IMR-90 (cell line): ENCODE results near the gene SAMD7. TPM values are rescaled to one million over a fixed set of nuclear protein-coding genes. Genes with fewer than 3 reads are reported as not detected.

ENCODE experiments used
- ATAC-seq: fragments of 200-7000 bp; cut with Tn5 transposase; 2 replicates; pipeline ENCODE4 v1.9.1; 2020; ENCODE audit warnings: low read depth, mild to moderate bottlenecking, moderate library complexity
- BruUV-seq: library from RNA; stranded (reverse); fragments of 400-500 nt; replicated peaks from 2 replicates; lab custom pipeline; 2021; lab: Mats Ljungman, UMichigan
- CTCF ChIA-PET: fragments of 300-600 bp; formaldehyde crosslinking; extraction: SDS; loops from one replicate; lab custom pipeline; 2021; ENCODE audit warnings: antibody characterized with exemption; lab: Yijun Ruan, JAX
- POLR2A ChIA-PET: fragments of 300-600 bp; sonication (Branson Sonifier 250); formaldehyde crosslinking; loops from one replicate; lab custom pipeline; 2022; ENCODE audit warnings: antibody characterized with exemption; ENCODE audit not compliant: unreplicated experiment; lab: Charles Lee
- DNase-seq: peaks from one replicate; pipeline ENCODE4 v3.0.0; 2013
- H2AFZ ChIP-seq: replicated peaks from 2 replicates; pipeline ENCODE3; 2013; ENCODE audit warnings: low read length, mild to moderate bottlenecking; ENCODE audit not compliant: poor library complexity
- H2AK5ac ChIP-seq: 2 replicates; pipeline ENCODE4 v1.6.1; 2013; ENCODE audit warnings: low read depth, low read length, inconsistent platforms
- H2AK9ac ChIP-seq: replicated peaks from 2 replicates; pipeline ENCODE3; 2013; ENCODE audit warnings: mild to moderate bottlenecking, low read depth, low read length, moderate library complexity; ENCODE audit not compliant: poor library complexity
- H2BK120ac ChIP-seq: 2 replicates; pipeline ENCODE4 v1.6.1; 2013; ENCODE audit warnings: low read depth, low read length, inconsistent platforms
- H2BK15ac ChIP-seq: 3 replicates; pipeline ENCODE4 v1.6.1; 2013; ENCODE audit warnings: low read depth, low read length, inconsistent platforms
- H2BK20ac ChIP-seq: 2 replicates; pipeline ENCODE4 v1.6.1; 2013; ENCODE audit warnings: low read depth, mild to moderate bottlenecking, inconsistent platforms, low read length, moderate library complexity
- H2BK5ac ChIP-seq: 2 replicates; pipeline ENCODE4 v1.6.1; 2013; ENCODE audit warnings: mild to moderate bottlenecking, low read depth, low read length, inconsistent platforms; ENCODE audit not compliant: poor library complexity, severe bottlenecking
- H3K14ac ChIP-seq: replicated peaks from 2 replicates; pipeline ENCODE4 v1.6.1; 2013; ENCODE audit warnings: low read depth, low read length, inconsistent platforms
- H3K18ac ChIP-seq: 2 replicates; pipeline ENCODE4 v1.6.1; 2013; ENCODE audit warnings: low read depth, low read length, control low read depth
- H3K23ac ChIP-seq: 2 replicates; pipeline ENCODE4 v1.6.1; 2013; ENCODE audit warnings: low read depth, low read length, inconsistent platforms
- H3K27ac ChIP-seq: 2 replicates; pipeline ENCODE4 v1.5.1; 2013; ENCODE audit warnings: mild to moderate bottlenecking, control low read depth, low read length; ENCODE audit not compliant: insufficient read depth
- H3K27me3 ChIP-seq: 2 replicates; pipeline ENCODE4 v1.6.1; 2013; ENCODE audit warnings: low read length; ENCODE audit not compliant: control insufficient read depth, insufficient read depth
- H3K36me3 ChIP-seq: 2 replicates; pipeline ENCODE4 v1.6.1; 2013; ENCODE audit warnings: low read length, mixed read lengths; ENCODE audit not compliant: control insufficient read depth, insufficient read depth
- H3K4ac ChIP-seq: 2 replicates; pipeline ENCODE4 v1.6.1; 2013; ENCODE audit warnings: low read depth, low read length, inconsistent platforms
- H3K4me1 ChIP-seq: 2 replicates; pipeline ENCODE4 v1.6.1; 2013; ENCODE audit warnings: low read length, mixed read lengths; ENCODE audit not compliant: control insufficient read depth, insufficient read depth
- H3K4me2 ChIP-seq: 2 replicates; pipeline ENCODE4 v1.6.1; 2013; ENCODE audit warnings: low read depth, mild to moderate bottlenecking, control low read depth, low read length, moderate library complexity
- H3K4me3 ChIP-seq: 2 replicates; pipeline ENCODE4 v1.5.1; 2013; ENCODE audit warnings: low read depth, mild to moderate bottlenecking, control low read depth, low read length, moderate library complexity; ENCODE audit not compliant: insufficient read depth
- H3K56ac ChIP-seq: 2 replicates; pipeline ENCODE4 v1.6.1; 2013; ENCODE audit warnings: low read length, inconsistent platforms; ENCODE audit not compliant: insufficient read depth; ENCODE audit errors: extremely low read depth
- H3K79me1 ChIP-seq, 2 experiments: 2 replicates each; pipeline ENCODE4 v1.6.1; 2013; ENCODE audit warnings: low read length in 2 of 2, inconsistent platforms in 1 of 2, low read depth in 1 of 2
- H3K9ac ChIP-seq: 2 replicates; pipeline ENCODE4 v1.6.1; 2013; ENCODE audit warnings: low read depth, low read length, control low read depth
- H3K9me1 ChIP-seq: 2 replicates; pipeline ENCODE4 v1.6.1; 2013; ENCODE audit warnings: low read length, inconsistent platforms; ENCODE audit not compliant: insufficient read depth
- H3K9me3 ChIP-seq: 2 replicates; pipeline ENCODE4 v1.6.1; 2013; ENCODE audit warnings: low read length; ENCODE audit not compliant: control insufficient read depth, insufficient read depth
- H4K20me1 ChIP-seq: 2 replicates; pipeline ENCODE4 v1.6.1; 2013; ENCODE audit warnings: low read length, inconsistent platforms; ENCODE audit not compliant: insufficient read depth
- H4K5ac ChIP-seq: 2 replicates; pipeline ENCODE4 v1.6.1; 2013; ENCODE audit warnings: mild to moderate bottlenecking, low read depth, low read length, control low read depth
- H4K8ac ChIP-seq, 2 experiments: 2 replicates each; pipeline ENCODE4 v1.6.1; 2013; ENCODE audit warnings: low read depth in 2 of 2, low read length in 2 of 2, control low read depth in 1 of 2, inconsistent platforms in 1 of 2
- H4K91ac ChIP-seq: 2 replicates; pipeline ENCODE4 v1.6.1; 2013; ENCODE audit warnings: low read depth, low read length, inconsistent platforms; ENCODE audit not compliant: insufficient read depth
- BHLHE40 ChIP-seq: fragments of 150-350 bp; IDR thresholded peaks from 2 replicates; pipeline ENCODE4 v1.6.1; 2016; ENCODE audit warnings: mild to moderate bottlenecking, low read depth, low read length
- CEBPB ChIP-seq: IDR thresholded peaks from 2 replicates; pipeline ENCODE4 v1.6.1; 2012; ENCODE audit warnings: low read depth, low read length, improper control_type of control experiment
- MAFK ChIP-seq: IDR thresholded peaks from 2 replicates; pipeline ENCODE4 v1.6.1; 2012; ENCODE audit warnings: low read depth, low read length, improper control_type of control experiment
- MAZ ChIP-seq: IDR thresholded peaks from 2 replicates; pipeline ENCODE4 v1.6.1; 2012; ENCODE audit warnings: low read depth, mild to moderate bottlenecking, low read length, improper control_type of control experiment, moderate library complexity, borderline replicate concordance
- MXI1 ChIP-seq: IDR thresholded peaks from 2 replicates; pipeline ENCODE4 v1.6.1; 2012; ENCODE audit warnings: low read depth, mild to moderate bottlenecking, low read length, moderate library complexity, borderline replicate concordance
- RCOR1 ChIP-seq: IDR thresholded peaks from 2 replicates; pipeline ENCODE4 v1.6.1; 2012; ENCODE audit warnings: mild to moderate bottlenecking, low read length, improper control_type of control experiment; ENCODE audit not compliant: insufficient replicate concordance
- RFX5 ChIP-seq: IDR thresholded peaks from 2 replicates; pipeline ENCODE4 v1.8.0; 2012; ENCODE audit warnings: low read depth, mild to moderate bottlenecking, low read length, moderate library complexity
- SMC3 ChIP-seq: fragments of 150-350 bp; IDR thresholded peaks from 2 replicates; pipeline ENCODE4 v1.6.1; 2016; ENCODE audit warnings: low read depth, mild to moderate bottlenecking, antibody characterized with exemption, low read length, moderate library complexity
- WGBS, 2 experiments: methylation state at CpG; one replicate each; pipeline versions ENCODE4 v1.1.5 to v1.1.7; 2013; ENCODE audit warnings: missing lambda C conversion rate in 2 of 2; ENCODE audit not compliant: insufficient read length in 1 of 2; ENCODE audit errors: extremely low coverage in 2 of 2; 5-methylcytosine and 5-hydroxymethylcytosine counted together
- dilution Hi-C: fragments of 300-500 bp; cut with HindIII; formaldehyde crosslinking; loops from one replicate; pipeline ENCODE4 v1.14.3; 2018; ENCODE audit warnings: low sequenced_read_pairs; ENCODE audit not compliant: unreplicated experiment
- in situ Hi-C: fragments of 300-500 bp; cut with MboI; formaldehyde crosslinking; loops from 3 replicates; pipeline ENCODE4 v1.14.3; 2019; ENCODE audit warnings: low sequenced_read_pairs, inconsistent platforms, mixed read lengths
- intact Hi-C: fragments of 100-400 bp; cut with micrococcal nuclease; formaldehyde crosslinking; loops from 2 replicates; pipeline ENCODE4 v1.10.0; 2022
- polyA plus RNA-seq, 3 experiments: library from polyadenylated mRNA; depleted of rRNA; stranded (reverse); fragments of >200 nt; gene quantifications; 2 replicates each; pipeline ENCODE4 v1.2.3, GENCODE V29; 2012; ENCODE audit warnings: low replicate concordance in 1 of 3
- total RNA-seq: library from RNA; depleted of rRNA; stranded (reverse); fragments of >200 nt; gene quantifications from 2 replicates; pipeline ENCODE4 v1.2.3, GENCODE V29; 2012

SAMD7 gene
- total and polyA plus RNA-seq, 2 of the 4 experiments (the other 2 are of a cell fraction), result not detected

DNA sequence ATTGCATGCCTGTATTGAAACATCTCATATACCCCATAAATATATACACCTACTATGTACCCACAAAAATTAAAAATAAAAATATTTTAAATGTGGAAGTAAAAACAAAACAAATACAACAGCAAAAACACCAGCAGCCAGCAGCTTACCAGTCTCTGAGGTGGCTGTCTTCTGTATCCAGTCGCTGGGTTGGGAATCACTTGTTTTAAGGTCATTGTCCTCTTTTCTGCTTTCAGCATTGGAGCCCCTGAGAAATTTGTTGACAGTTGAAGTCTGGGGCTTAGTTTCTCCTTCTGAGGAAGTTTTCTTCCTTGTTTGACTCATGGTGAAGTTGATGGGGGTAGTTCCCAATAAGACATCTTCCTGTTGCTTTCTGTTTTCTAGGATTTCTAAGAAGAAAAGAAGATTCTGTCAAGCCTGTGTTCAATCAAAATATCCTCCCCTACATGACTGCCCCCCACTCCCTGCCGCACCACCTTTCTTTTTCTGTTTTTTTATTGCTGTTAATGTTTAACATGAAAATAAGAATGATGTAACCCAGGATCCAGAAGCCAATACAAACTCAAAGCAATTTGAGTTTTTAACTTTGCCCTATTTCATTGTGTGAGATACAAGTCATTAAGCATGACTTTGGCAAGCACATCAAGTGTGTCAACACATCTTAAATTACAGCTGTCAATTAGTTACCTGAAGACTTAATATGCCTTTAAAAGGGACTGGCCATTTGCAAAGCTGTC, 41.7 kb upstream of the SAMD7 start, which contains the start of gene LRRC31:
Gene LRRC31 (minus strand): TSS at position 452 of the 737 bp plus-strand sequence. CDS start 128 bp downstream, at position 324.
- Histone ChIP-seq H4K5ac (no peak within 1 kb of the TSS), H3K56ac (no peak within 1 kb of the TSS), H3K23ac (no peak within 1 kb of the TSS), H2BK15ac (no peak within 1 kb of the TSS), H3K27me3 (peaks cover 12% of the 10 kb centered on the region), H3K4me3 (no peak within 1 kb of the TSS), H2BK120ac (no peak within 1 kb of the TSS), H3K4me2 (no peak within 1 kb of the TSS), H4K8ac (no peak within 1 kb of the TSS), H3K14ac (no peak within 1 kb of the TSS), H4K91ac (no peak within 1 kb of the TSS), H3K9ac (no peak within 1 kb of the TSS), H2BK20ac (no peak within 1 kb of the TSS), H2AFZ (no peak within 1 kb of the TSS), H3K9me1 (no peaks in the 10 kb centered on the region), H2AK9ac (no peak within 1 kb of the TSS), H2AK5ac (no peak within 1 kb of the TSS), H3K18ac (no peak within 1 kb of the TSS), H3K79me1 (no peaks in the 10 kb centered on the region), H3K27ac (no peak within 1 kb of the TSS), H2BK5ac (no peak within 1 kb of the TSS), H4K20me1 (no peaks in the 10 kb centered on the region), H3K36me3 (no peaks in the 10 kb centered on the region), H3K9me3 (no peaks in the 10 kb centered on the region), H3K4me1 (no peaks in the 10 kb centered on the region), H3K4ac (no peak within 1 kb of the TSS)
- ChIA-PET POLR2A (no interaction called here), CTCF (no interaction called here)
- TF ChIP-seq CEBPB (no peak), RFX5 (no peak), RCOR1 (no peak), MAFK (no peak), BHLHE40 (no peak), MXI1 (no peak), SMC3 (no peak), MAZ (no peak)
- intact Hi-C loops, result loop anchor here (5.0 to 10.0 kb wide), 2 partner anchors 78 to 225 kb away; no protein-coding TSS in a partner anchor
- DNase-seq, result no peak
- in situ Hi-C loops, result loop anchor here (10.0 kb wide), 1 partner anchor 185 kb away; no protein-coding TSS in a partner anchor
- no TSS peak for BruUV-seq
- dilution Hi-C loops, result no loop called here
- WGBS, 2 experiments, result no CpG with 5 or more reads among the region's 2 CpGs
- ATAC-seq, result no peak
